Measurements from ENCODE around the gene LRRC14B.
"Not testable (repeated sequence)": the region's sequence is repeated elsewhere in the genome, so short reads cannot be mapped to it uniquely, and the experiment has no call there.

DNA sequence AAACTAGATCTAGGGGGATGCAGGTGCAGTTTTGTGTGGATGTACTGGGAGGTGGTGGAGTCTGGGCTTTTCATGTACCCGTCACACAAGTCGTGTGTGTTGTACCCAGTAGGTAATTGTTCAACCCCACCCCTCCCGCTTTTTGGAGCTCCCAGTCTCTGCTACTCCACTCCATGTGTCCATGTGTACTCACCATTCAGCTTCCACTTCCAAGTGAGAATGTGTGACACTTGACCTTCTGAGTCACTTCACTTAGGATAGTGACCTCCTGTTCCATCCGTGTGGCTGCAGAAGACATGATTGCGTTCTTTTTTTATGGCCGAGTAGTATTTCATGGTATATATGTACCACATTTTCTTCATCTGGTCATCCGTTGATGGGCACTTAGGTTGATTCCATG lies 49.3 kb downstream of the LRRC14B start:
- TF ChIP-seq POLR2AphosphoS5 (IDR thresholded peaks at IDR 0.05; ENCODE audit: borderline replicate concordance, low read depth, low read length); EZH2 (IDR thresholded peaks at IDR 0.05): not testable (repeated sequence)

All from SK-N-MC (cell line).